ENCODE measurements around the gene RCAN2. TPM values are rescaled to one million over a fixed set of nuclear protein-coding genes. Genes with fewer than 3 reads are reported as not detected.
A peak's percentile ranks its signal among the peaks of the same experiment; 100 is the strongest.

Gene RCAN2
- total and polyA plus RNA-seq, 11 donors: 86.4 to 331 (median 311) TPM

- peaks cover 0 to 65% (median 18%) of the 10 kb centered on the region in 12 donors for H3K4me1 ChIP-seq
- H3K27ac ChIP-seq: peak overlapping the region in 1 of 12 donors; percentile 35
- H3K36me3 ChIP-seq: peaks cover 0 to 30% (median 0%) of the 10 kb centered on the region in 9 donors
- intact Hi-C loops (cut with DNase I): loop anchor here in 1 of 10 donors (10.0 kb wide), 1 partner anchor 128 kb away; no protein-coding TSS in a partner anchor
- H3K9me3 ChIP-seq: no peaks in the 10 kb centered on the region
- DNase-seq (no peak), ATAC-seq (no peak)
- 82 to 90% (median 84%) methylated on average over 8 of the region's 8 CpGs for WGBS, 4 donors
- H3K4me3 ChIP-seq: no peak overlapping the region
- no peak for TF ChIP-seq CTCF (IDR thresholded peaks at IDR 0.05)
- no peak for TF ChIP-seq POLR2A (IDR thresholded peaks at IDR 0.05)
- H3K27me3 ChIP-seq: no peaks in the 10 kb centered on the region
Observed at GRCh38 chr6:46246727-46247126, 244.5 kb downstream of the RCAN2 start.

GRCh38 chr6:46246081-46246480 lies 245.2 kb downstream of the RCAN2 start:
- H3K4me3 ChIP-seq: no peak overlapping the region
- ATAC-seq (no peak), DNase-seq (no peak)
- WGBS, 4 donors: 68 to 94% (median 87%) methylated on average over 1 of the region's 1 CpG
- H3K4me1 ChIP-seq: peaks cover 2 to 65% (median 20%) of the 10 kb centered on the region in 12 donors
- intact Hi-C loops (cut with DNase I): loop anchor here in 1 of 10 donors (10.0 kb wide), 1 partner anchor 129 kb away; no protein-coding TSS in a partner anchor
- H3K36me3 ChIP-seq: peaks cover 0 to 30% (median 0%) of the 10 kb centered on the region in 9 donors
- no peaks in the 10 kb centered on the region for H3K9me3 ChIP-seq
- peak overlapping the region in 3 of 12 donors; percentile 35 to 64 (median 39) for H3K27ac ChIP-seq
- TF ChIP-seq POLR2A (IDR thresholded peaks at IDR 0.05): no peak
- TF ChIP-seq CTCF (IDR thresholded peaks at IDR 0.05): no peak
- no peaks in the 10 kb centered on the region for H3K27me3 ChIP-seq

- DNase-seq (no peak), ATAC-seq (peak; percentile 48 to 79 (median 70))
- 41 to 59% (median 54%) methylated on average over 1 of the region's 1 CpG for WGBS, 4 donors
- peaks cover 0 to 30% (median 0%) of the 10 kb centered on the region in 9 donors for H3K36me3 ChIP-seq
- intact Hi-C loops (cut with DNase I): loop anchor here in 1 of 10 donors (10.0 kb wide), 1 partner anchor 130 kb away; no protein-coding TSS in a partner anchor
- H3K27me3 ChIP-seq: no peaks in the 10 kb centered on the region
- H3K4me1 ChIP-seq: peaks cover 2 to 70% (median 25%) of the 10 kb centered on the region in 12 donors
- H3K9me3 ChIP-seq: no peaks in the 10 kb centered on the region
- peak overlapping the region in 11 of 12 donors; percentile 12 to 69 (median 53) for H3K27ac ChIP-seq
- TF ChIP-seq POLR2A (IDR thresholded peaks at IDR 0.05) (no peak), CTCF (IDR thresholded peaks at IDR 0.05) (no peak)
- H3K4me3 ChIP-seq: no peak overlapping the region
Observed at GRCh38 chr6:46244670-46245069, 246.6 kb downstream of the RCAN2 start.

- intact Hi-C loops (cut with DNase I): loop anchor here in 1 of 10 donors (10.0 kb wide), 1 partner anchor 131 kb away; no protein-coding TSS in a partner anchor
- no peak overlapping the region for H3K4me3 ChIP-seq
- peaks cover 2 to 70% (median 25%) of the 10 kb centered on the region in 12 donors for H3K4me1 ChIP-seq
- ATAC-seq (peak; percentile 51 to 72 (median 62)), DNase-seq (peak in 2 of 5 donors; percentile 35 to 39)
- H3K27me3 ChIP-seq: no peaks in the 10 kb centered on the region
- 54 to 73% (median 69%) methylated on average over 5 of the region's 5 CpGs for WGBS, 4 donors
- no peaks in the 10 kb centered on the region for H3K9me3 ChIP-seq
- peaks cover 0 to 30% (median 0%) of the 10 kb centered on the region in 9 donors for H3K36me3 ChIP-seq
- TF ChIP-seq CTCF (IDR thresholded peaks at IDR 0.05) (no peak), POLR2A (IDR thresholded peaks at IDR 0.05) (no peak)
- H3K27ac ChIP-seq: peak overlapping the region in 7 of 12 donors; percentile 24 to 69 (median 53)
Observed at GRCh38 chr6:46243754-46244153, 247.5 kb downstream of the RCAN2 start.

Measured in heart left ventricle (tissue), 16 donors.